Activated CD8-positive, alpha-beta memory T cell treated with anti-CD3 and anti-CD28 coated beads for 36 hours (primary cell): ENCODE data around the gene POU2F3. TPM values are rescaled to one million over a fixed set of nuclear protein-coding genes. Genes with fewer than 3 reads are reported as not detected.

Experiments
- CTCF ChIA-PET: fragments of 350-600 bp; sonication (Branson Sonifier 250); formaldehyde crosslinking; loops from one replicate; lab custom pipeline; 2021; ENCODE audit warnings: antibody characterized with exemption; lab: Charles Lee
- POLR2A ChIA-PET: fragments of 350-600 bp; sonication (Branson Sonifier 250); formaldehyde crosslinking; loops from one replicate; lab custom pipeline; 2021; ENCODE audit warnings: antibody characterized with exemption; lab: Charles Lee
- total RNA-seq, 2 experiments: library from RNA; stranded (reverse); gene quantifications; one replicate each; pipeline ENCODE4 v1.2.3, GENCODE V29; 2021

Gene POU2F3
- total RNA-seq, 2 experiments from 2014 or later = not detected

DNA sequence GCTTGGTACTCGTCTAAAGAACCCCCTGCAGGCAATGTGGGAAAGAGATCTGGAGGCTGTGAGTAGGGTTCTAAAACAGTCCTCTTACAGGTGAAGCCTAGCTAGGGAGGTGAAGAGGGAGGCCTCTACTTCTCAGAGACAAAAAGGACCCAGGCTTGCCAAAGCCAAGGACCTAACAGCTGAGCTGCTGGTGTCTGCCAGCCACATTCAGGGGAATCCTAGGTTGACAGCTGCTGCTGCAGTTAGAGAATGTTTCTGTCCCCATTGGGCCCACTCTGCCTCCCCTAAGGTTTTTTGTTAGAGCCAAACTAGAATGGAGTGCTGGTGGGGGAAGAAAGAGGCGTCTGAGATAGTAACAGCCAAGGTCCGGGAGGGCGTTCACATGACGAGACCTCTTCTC is 58.5 kb downstream of the POU2F3 start:
- POLR2A ChIA-PET = no interaction called here
- CTCF ChIA-PET = interaction anchor here (0.6 to 11.1 kb wide), 3 partner anchors 51 to 86 kb away, joined by 3 to 159 read pairs (median 3); no protein-coding TSS in a partner anchor

- ChIA-PET POLR2A (no interaction called here), CTCF (interaction anchor here (0.8 to 11.1 kb wide), 20 partner anchors 8 to 134 kb away, joined by 3 to 159 read pairs (median 4); no protein-coding TSS in a partner anchor)
These were observed 62.3 kb downstream of the POU2F3 start for GRCh38 chr11:120302001-120302805.

- ChIA-PET POLR2A (no interaction called here), CTCF (interaction anchor here (0.8 to 11.1 kb wide), 28 partner anchors 9 to 138 kb away, joined by 3 to 159 read pairs (median 3); partner anchors contain the start of gene TLCD5)
These were observed 63.2 kb downstream of the POU2F3 start for GRCh38 chr11:120303004-120303637.

- ChIA-PET CTCF (interaction anchor here (1.0 to 11.1 kb wide), 9 partner anchors 10 to 134 kb away, joined by 3 to 159 read pairs (median 8); partner anchors contain the start of gene TLCD5), POLR2A (no interaction called here)
These were observed 64.6 kb downstream of the POU2F3 start for GRCh38 chr11:120304526-120304925.

DNA sequence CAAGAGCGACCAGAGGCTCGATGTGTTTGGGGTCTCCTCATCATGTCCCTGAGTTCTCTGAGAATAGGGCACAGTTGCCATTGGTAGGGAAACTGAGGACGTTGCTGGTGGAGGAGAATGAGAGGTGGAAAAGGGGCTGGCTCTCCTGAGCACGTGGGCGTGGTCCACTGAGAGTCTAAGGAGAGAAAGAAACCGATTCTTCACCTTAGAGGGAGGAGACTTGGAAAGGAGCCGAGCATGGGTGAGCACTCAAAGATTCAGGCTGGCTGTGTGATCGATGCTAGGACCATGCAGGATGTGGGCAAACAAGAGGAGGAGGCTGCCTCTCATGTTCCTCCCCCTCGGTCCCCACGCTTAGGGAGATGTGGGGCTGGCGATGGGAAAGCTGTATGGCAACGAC is 65.3 kb downstream of the POU2F3 start:
- CTCF ChIA-PET = interaction anchor here (1.1 to 11.1 kb wide), 2 partner anchors 72 to 136 kb away, joined by 4 to 159 read pairs; no protein-coding TSS in a partner anchor
- POLR2A ChIA-PET = no interaction called here

DNA sequence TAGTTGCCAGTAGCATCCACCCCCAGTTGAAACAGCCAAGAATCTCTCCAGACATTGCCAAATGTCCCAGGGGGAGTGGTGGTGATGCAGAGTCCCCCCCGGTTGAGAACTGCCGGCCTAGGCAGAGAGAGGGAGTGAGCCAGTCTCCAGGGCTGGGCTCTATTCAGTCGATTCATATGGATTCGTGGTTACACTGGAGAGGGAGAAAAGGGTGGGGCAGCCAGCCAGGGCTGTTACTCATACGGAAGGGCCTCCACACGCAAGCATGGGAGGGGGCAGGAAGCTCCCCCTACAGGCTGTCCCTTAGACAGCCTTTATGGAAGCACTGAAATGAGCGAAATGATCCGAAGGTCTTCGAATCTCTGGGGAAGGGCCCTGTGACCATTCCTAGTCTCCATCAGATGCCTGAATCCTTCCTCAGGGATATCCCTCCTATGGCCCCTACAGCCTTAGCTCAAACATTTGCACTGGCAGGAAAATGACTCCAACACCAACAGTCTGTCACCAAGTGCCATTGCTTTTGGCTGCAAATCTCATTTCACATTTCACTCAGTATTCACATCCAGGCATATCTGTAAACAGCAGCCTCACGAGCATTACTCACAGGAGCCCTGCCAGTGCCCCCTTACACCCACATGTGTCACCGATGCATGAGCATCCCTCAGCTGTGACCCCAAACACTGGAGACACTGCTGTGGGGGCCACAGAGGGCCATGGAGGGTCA is 66.7 kb downstream of the POU2F3 start:
- CTCF ChIA-PET = interaction anchor here (11.1 kb wide), 1 partner anchor 74 kb away, joined by 159 read pairs; no protein-coding TSS in a partner anchor
- POLR2A ChIA-PET = no interaction called here

DNA sequence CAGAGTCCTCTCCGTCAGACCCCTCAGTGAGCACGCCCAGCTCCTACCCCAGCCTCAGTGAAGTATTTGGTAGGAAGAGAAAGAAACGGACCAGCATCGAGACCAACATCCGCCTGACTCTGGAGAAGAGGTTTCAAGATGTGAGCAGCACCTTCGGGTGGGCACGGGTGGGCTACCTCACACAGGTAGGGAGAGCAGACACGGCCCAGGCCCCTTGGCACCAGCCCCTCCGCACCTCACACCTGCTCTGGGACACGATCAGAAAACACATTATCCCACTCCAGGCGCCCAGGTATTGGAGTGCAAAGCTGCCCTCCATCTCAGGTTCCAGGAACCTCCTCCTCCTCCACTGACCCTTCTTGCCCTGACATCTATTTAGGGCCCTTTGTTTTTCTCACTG is 67.5 kb downstream of the POU2F3 start:
- ChIA-PET CTCF (no interaction called here), POLR2A (no interaction called here)

- CTCF ChIA-PET = no interaction called here
- POLR2A ChIA-PET = no interaction called here
These were observed 68.1 kb downstream of the POU2F3 start for GRCh38 chr11:120308081-120308480.

- ChIA-PET POLR2A (no interaction called here), CTCF (no interaction called here)
These were observed 70.9 kb downstream of the POU2F3 start for GRCh38 chr11:120310870-120311269.

GRCh38 chr11:120314861-120315260 is 74.9 kb downstream of the POU2F3 start:
- CTCF ChIA-PET = interaction anchor here (0.6 to 1.0 kb wide), 2 partner anchors 11 to 85 kb away, joined by 3 read pairs; no protein-coding TSS in a partner anchor
- POLR2A ChIA-PET = no interaction called here

DNA sequence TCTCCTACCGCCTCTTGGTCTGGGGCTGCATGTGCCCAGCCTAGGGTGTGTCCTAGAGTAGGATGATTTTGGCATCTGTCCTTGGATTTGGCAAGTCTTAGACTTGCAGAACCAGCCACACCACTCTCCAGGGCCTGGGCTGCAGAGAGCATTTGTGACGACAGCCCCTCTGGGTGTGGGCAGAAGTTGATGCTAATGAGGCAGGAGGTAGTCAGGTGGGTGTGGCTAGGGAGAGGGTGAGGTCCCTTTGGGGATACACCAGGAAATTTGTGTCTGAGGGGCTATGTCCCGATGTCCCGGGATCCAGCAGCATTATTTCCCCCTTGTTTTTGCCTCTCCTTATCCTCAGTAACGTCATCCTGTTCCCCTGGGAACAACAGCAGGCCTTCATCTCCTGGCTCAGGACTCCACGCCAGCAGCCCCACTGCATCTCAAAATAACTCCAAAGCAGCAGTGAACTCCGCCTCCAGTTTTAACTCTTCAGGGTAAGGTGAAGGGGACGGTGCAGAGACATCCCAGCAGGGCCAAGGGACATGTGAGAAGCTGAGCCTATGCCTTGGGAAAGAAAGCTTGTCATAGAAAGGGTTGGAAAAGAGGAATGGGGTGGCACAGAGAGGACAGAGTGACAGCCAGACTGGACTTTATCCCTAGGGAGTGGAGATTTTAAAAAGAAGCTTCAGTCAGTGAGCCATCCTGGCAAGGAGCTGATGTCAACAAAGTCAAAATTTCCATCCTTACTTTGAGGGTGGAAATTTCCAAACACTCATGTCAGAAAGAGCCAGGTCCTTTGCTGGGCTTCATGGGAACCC is 77.1 kb downstream of the POU2F3 start:
- ChIA-PET CTCF (no interaction called here), POLR2A (no interaction called here)

DNA sequence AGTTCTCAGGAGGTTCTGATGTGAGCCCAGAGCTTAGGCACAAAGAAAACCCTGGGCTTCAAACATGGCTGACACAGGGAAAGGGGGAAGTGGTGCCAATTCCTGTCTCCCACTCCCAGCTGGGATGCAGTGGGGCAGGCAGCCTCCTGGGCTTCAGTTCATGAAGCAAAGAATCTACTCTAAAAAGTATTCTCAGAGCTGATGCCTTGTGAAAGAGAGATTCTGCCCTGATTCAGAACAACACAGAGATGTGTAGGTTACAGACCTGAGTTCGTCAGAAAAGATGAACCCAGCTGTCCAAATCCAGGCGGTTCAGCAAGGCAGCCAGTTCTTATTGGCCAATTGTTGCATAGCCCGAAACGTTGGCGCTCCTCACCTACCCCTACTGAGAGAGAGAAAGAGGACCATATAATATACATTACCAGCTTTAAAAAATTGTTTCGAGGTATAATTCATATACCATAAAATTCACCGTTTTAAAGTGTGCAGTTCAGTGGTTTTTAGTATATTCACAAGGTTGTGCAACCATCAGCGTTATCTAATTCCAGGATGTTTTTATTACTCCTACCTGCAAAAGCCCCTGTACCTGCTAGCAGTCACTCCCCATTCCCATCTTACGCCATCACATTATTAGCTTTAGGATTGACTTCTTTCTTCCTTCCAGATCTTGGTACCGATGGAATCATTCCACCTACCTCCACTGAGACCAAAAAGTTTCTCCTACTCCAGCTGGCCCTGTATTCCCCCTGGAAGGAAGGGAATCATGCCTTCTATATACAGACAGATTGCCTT is 77.9 kb downstream of the POU2F3 start:
- ChIA-PET POLR2A (no interaction called here), CTCF (no interaction called here)

DNA sequence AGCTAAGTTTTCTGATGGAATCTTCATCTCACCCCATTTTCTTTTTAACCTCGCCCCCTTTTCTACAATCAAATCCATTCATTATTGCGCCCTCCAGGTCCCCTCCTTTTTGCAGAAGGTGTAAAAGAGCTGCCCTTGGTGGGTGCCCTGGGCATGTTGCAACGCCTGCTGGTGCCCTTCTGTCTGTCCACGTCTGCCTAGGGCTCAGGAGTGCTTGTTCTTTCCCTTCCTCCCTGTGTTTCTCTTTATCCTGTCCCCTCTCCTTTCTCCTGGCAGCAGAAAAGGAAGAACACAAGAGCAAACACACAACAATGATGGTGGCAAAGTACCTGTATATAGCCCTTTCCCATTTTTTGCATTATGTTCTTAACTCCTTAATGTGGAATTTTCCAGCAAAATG is 79.0 kb downstream of the POU2F3 start:
- ChIA-PET CTCF (no interaction called here), POLR2A (no interaction called here)

GRCh38 chr11:120324932-120325810 is 85.2 kb downstream of the POU2F3 start, which contains the start of gene TLCD5:
TLCD5 (plus strand) TSS chr11:120325299; CDS start chr11:120327442, 2,143 bp downstream.
- ChIA-PET CTCF (interaction anchor here (1.2 to 1.5 kb wide), 3 partner anchors 10 to 77 kb away, joined by 3 to 4 read pairs (median 3); no protein-coding TSS in a partner anchor), POLR2A (no interaction called here)

- POLR2A ChIA-PET = no interaction called here
- CTCF ChIA-PET = interaction anchor here (1.2 kb wide), 1 partner anchor 10 kb away, joined by 12 read pairs; the partner anchor contains the start of gene ARHGEF12
These were observed 86.3 kb downstream of the POU2F3 start for GRCh38 chr11:120326228-120326627.

GRCh38 chr11:120326845-120327281 is 86.9 kb downstream of the POU2F3 start:
- POLR2A ChIA-PET = no interaction called here
- CTCF ChIA-PET = interaction anchor here (1.2 kb wide), 1 partner anchor 9 kb away, joined by 12 read pairs; the partner anchor contains the start of gene ARHGEF12

- CTCF ChIA-PET = interaction anchor here (1.2 kb wide), 1 partner anchor 9 kb away, joined by 12 read pairs; the partner anchor contains the start of gene ARHGEF12
- POLR2A ChIA-PET = no interaction called here
These were observed 87.4 kb downstream of the POU2F3 start for GRCh38 chr11:120327311-120327710.
